Loucy (cell line): ENCODE measurements around the gene RHEB.

Experiments used
- EZH2phosphoT487 ChIP-seq: fragments of 200-600 bp; IDR thresholded peaks from 2 replicates; pipeline ENCODE4 v1.6.1; 2018; ENCODE audit warnings: antibody characterized with exemption, mild to moderate bottlenecking, moderate library complexity, borderline replicate concordance
- TF ChIP-seq, protein P1 (sequence below): fragments of 200-600 bp; sonication (generic); conservative IDR thresholded peaks from 2 replicates; pipeline ENCODE4 v1.5.1; 2014; ENCODE audit warnings: mild to moderate bottlenecking, antibody characterized with exemption, low read length

DNA sequence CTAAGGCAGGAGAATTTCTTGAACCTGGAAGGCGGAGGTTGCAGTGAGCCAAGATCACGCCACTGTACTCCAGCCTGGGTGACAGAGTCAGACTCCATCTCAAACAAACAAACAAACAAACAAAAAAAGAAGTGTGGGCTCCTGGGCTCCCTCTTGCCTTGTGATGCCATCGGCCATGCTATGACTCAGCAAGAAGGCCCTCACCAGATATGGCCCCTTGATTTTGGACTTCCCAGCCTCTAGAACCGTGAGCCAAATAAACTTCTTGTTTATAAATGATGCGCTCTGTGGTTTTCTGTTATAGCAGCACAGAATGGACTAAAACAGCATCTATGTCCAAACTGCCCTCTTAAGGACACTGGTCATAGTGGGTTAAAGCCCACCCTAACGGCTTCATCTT is 29.9 kb upstream of the RHEB start:
- TF ChIP-seq, protein P1, sequence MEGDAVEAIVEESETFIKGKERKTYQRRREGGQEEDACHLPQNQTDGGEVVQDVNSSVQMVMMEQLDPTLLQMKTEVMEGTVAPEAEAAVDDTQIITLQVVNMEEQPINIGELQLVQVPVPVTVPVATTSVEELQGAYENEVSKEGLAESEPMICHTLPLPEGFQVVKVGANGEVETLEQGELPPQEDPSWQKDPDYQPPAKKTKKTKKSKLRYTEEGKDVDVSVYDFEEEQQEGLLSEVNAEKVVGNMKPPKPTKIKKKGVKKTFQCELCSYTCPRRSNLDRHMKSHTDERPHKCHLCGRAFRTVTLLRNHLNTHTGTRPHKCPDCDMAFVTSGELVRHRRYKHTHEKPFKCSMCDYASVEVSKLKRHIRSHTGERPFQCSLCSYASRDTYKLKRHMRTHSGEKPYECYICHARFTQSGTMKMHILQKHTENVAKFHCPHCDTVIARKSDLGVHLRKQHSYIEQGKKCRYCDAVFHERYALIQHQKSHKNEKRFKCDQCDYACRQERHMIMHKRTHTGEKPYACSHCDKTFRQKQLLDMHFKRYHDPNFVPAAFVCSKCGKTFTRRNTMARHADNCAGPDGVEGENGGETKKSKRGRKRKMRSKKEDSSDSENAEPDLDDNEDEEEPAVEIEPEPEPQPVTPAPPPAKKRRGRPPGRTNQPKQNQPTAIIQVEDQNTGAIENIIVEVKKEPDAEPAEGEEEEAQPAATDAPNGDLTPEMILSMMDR: no peak
- TF ChIP-seq EZH2phosphoT487: no peak
